NB4 (cell line): ENCODE data around the gene PTRH2.

Experiments
- DNase-seq: peaks from one replicate; pipeline ENCODE4 v3.0.0; 2010; ENCODE audit warnings: low read depth
- H3K4me3 ChIP-seq: one replicate; pipeline ENCODE4 v1.5.1; 2011; ENCODE audit warnings: mild to moderate bottlenecking, low read depth, low read length, moderate library complexity
- MYC ChIP-seq: IDR thresholded peaks from 2 replicates; pipeline ENCODE4 v1.6.1; 2011; ENCODE audit warnings: low read depth, low read length
- POLR2A ChIP-seq: IDR thresholded peaks from 2 replicates; pipeline ENCODE4 v1.6.1; 2011; ENCODE audit warnings: mild to moderate bottlenecking; ENCODE audit not compliant: insufficient read length; ENCODE audit errors: extremely low read depth
- TF ChIP-seq, protein P1 (sequence below): IDR thresholded peaks from one replicate; pipeline ENCODE4 v1.5.1; 2012; ENCODE audit warnings: low read depth, low read length
- TF ChIP-seq, protein P2 (sequence below): IDR thresholded peaks from 2 replicates; pipeline ENCODE4 v1.6.1; 2011; ENCODE audit warnings: low read depth, low read length

PTRH2 gene

DNA sequence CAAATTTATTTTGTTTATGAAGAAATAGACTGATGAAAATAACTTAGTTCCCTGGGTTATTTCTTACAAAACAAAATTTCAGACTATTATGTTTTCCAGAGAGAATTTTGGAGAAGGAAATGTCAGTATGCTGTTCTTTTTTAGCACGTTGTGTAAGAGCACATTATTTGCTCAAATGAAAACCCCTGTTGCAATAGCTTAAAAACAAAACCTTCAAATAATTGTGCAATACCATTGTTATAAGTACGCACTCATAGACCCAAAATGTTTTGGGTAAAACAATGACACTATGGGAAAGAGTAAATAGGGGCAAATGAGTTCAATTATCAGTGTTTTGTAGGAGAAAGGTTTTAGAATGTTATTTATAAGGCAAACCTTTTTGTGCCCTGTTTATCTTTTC, 18.5 kb upstream of the PTRH2 start:
- TF ChIP-seq, protein P1, sequence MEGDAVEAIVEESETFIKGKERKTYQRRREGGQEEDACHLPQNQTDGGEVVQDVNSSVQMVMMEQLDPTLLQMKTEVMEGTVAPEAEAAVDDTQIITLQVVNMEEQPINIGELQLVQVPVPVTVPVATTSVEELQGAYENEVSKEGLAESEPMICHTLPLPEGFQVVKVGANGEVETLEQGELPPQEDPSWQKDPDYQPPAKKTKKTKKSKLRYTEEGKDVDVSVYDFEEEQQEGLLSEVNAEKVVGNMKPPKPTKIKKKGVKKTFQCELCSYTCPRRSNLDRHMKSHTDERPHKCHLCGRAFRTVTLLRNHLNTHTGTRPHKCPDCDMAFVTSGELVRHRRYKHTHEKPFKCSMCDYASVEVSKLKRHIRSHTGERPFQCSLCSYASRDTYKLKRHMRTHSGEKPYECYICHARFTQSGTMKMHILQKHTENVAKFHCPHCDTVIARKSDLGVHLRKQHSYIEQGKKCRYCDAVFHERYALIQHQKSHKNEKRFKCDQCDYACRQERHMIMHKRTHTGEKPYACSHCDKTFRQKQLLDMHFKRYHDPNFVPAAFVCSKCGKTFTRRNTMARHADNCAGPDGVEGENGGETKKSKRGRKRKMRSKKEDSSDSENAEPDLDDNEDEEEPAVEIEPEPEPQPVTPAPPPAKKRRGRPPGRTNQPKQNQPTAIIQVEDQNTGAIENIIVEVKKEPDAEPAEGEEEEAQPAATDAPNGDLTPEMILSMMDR, result no peak
- TF ChIP-seq MYC, result peak; percentile 69
- TF ChIP-seq, protein P2, sequence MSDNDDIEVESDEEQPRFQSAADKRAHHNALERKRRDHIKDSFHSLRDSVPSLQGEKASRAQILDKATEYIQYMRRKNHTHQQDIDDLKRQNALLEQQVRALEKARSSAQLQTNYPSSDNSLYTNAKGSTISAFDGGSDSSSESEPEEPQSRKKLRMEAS, result peak; percentile 39; the same call in 1 of the 2 replicates
- H3K4me3 ChIP-seq, result no peak overlapping the region
- peak; percentile 77 for DNase-seq

DNA sequence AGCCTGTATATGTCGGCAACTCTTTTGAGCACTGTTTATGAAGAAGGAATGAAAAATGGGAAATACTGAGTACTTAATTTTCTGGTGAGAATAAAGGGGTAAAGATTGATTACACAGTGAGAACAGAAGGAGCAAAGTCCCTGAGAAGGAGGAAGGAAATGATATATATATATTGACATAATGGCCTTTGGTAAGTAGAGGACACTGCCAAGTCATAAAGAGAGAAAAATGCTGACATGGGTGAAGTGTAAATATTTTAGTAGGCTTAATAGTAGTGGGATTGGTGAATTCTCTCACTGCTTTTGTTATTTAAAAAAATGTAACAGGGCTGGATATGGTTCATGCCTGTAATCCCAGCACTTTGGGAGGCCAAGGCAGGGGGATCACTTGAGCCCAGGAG, 16.4 kb upstream of the PTRH2 start:
- no peak for DNase-seq
- TF ChIP-seq MYC, result no peak
- TF ChIP-seq, protein P2, result no peak
- no peak for TF ChIP-seq POLR2A
- TF ChIP-seq, protein P1, result no peak
- no peak overlapping the region for H3K4me3 ChIP-seq

DNA sequence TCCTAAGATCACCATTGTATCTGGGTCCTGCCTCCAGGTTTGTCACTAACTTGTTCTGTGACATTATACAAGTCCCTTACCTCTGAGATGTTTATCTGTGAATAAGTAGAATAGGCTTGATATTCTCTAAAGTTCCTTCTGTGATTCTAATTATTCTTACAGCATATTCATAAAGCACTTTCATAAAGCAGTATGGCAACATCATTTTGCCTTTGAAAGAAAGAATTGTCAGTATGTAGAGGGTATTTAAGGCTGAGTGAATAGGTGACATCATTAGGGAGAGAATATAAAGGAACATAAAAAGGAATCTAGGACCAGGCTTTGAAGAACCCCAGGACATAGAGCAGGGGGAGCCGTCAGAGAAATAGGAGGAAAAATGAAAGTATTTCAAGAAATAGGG, 15.8 kb upstream of the PTRH2 start:
- no peak overlapping the region for H3K4me3 ChIP-seq
- DNase-seq, result no peak
- TF ChIP-seq MYC (no peak), POLR2A (no peak)
- TF ChIP-seq, protein P1, result no peak
- TF ChIP-seq, protein P2, result no peak

DNA sequence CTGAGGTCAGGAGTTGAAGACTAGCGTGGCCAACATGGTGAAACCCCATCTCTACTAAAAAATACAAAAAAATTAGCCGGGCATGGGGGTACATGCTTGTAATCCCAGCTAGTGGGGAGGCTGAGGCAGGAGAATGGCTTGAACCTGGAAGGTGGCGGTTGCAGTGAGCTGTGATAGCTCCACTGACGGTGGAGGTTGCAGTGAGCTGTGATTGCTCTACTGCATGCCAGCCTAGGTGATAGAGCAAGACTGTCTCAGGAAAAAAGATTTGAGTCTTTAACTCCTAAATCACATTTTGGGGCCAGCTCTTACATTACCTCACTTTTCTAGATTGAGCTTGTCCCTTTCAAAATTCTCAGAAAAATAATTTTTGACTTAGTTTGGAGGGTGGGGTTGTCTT, 15.4 kb upstream of the PTRH2 start:
- no peak for TF ChIP-seq MYC
- TF ChIP-seq, protein P1, result no peak
- no peak for TF ChIP-seq POLR2A
- TF ChIP-seq, protein P2, result no peak
- H3K4me3 ChIP-seq, result no peak overlapping the region
- DNase-seq, result no peak

DNA sequence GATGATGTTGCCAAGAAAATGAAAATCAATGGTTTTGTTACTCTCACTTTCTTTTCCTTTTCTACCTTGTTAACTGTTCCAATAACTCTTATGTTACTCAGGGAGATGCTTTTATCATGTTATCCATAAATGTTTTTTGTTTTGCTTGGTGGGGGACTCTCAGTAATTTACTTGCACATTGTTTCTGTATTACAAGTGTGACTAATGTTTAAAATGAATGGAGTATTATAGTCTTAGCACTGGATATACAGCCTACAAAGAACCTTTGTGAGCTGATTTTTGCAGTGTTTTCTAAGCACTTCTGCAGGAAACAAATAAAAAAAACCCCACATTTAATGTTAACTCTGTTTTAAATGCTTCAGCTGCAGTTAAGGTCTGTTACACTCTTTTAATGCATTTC, 12.3 kb upstream of the PTRH2 start:
- no peak overlapping the region for H3K4me3 ChIP-seq
- DNase-seq, result no peak
- TF ChIP-seq, protein P1, result no peak
- TF ChIP-seq MYC (no peak), POLR2A (no peak)
- TF ChIP-seq, protein P2, result no peak

DNA sequence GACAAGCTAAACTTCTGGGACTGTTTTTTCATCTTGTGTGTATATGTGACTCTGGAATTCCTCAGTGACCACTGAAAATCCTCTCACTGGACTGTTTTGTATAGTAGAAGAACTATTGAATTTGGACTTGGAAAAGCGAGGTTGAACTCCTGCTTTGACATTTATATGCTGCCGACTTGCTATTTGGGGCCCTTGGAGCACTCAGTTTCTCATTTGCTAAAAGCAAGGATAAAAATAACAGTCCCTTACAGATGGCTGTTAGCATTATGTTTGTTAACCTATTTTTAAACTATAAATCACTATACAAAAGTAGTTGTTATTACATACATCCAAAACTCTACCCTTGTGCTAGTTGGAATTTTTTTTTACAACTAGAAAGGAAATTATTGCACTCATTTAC, 9.2 kb upstream of the PTRH2 start:
- no peak overlapping the region for H3K4me3 ChIP-seq
- TF ChIP-seq POLR2A, result no peak
- TF ChIP-seq, protein P1, result no peak
- no peak for TF ChIP-seq MYC
- TF ChIP-seq, protein P2, result no peak
- no peak for DNase-seq
